Stimulated activated CD8-positive, alpha-beta memory T cell treated with anti-CD3 and anti-CD28 coated beads, Interleukin-15, amount 100 ng/mL, for 24 hours (primary cell): ENCODE data around the gene HPN.
A peak's percentile ranks its signal among the peaks of the same experiment; 100 is the strongest.
"Not testable (repeated sequence)": the region's sequence is repeated elsewhere in the genome, so short reads cannot be mapped to it uniquely, and the experiment has no call there.

Source experiments
- DNase-seq: peaks from one replicate; pipeline ENCODE4 v3.0.0-alpha.2; 2020; ENCODE audit warnings: low read depth

HPN gene

DNA sequence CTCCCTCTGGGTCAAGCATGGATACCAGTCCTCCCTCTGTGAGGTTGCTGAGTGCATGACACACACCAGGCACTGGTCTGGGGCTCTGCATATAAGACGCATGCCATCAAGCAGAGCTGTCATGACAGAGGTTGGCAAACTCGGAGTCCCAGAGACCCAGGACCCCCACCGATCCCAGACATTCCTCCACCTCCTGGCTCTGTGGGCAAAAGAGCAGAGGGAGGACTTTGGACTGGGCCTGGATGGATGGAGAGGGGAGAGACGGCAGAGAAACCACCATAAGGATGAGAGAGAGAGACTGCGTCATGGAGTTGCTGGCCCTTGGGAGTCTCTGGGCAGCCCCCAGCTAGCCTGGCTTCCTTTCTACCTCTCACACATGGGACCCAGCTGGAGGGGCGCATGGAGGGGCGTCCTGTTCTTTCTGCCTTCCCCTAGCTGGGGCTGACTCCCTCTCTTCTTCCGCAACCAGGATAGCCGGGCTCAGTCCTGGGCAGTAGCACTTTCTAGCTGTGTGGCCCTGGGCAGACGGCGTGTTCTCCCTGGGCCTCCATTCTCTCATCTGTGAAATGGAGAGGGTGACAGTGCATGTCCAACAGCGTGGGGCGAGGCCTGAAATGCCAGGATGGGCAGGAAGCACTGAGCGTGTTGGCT lies 1.6 kb downstream of the HPN start:
- DNase-seq = no peak

GRCh38 chr19:35043906-35044305 lies 2.4 kb downstream of the HPN start:
- DNase-seq = no peak

DNA sequence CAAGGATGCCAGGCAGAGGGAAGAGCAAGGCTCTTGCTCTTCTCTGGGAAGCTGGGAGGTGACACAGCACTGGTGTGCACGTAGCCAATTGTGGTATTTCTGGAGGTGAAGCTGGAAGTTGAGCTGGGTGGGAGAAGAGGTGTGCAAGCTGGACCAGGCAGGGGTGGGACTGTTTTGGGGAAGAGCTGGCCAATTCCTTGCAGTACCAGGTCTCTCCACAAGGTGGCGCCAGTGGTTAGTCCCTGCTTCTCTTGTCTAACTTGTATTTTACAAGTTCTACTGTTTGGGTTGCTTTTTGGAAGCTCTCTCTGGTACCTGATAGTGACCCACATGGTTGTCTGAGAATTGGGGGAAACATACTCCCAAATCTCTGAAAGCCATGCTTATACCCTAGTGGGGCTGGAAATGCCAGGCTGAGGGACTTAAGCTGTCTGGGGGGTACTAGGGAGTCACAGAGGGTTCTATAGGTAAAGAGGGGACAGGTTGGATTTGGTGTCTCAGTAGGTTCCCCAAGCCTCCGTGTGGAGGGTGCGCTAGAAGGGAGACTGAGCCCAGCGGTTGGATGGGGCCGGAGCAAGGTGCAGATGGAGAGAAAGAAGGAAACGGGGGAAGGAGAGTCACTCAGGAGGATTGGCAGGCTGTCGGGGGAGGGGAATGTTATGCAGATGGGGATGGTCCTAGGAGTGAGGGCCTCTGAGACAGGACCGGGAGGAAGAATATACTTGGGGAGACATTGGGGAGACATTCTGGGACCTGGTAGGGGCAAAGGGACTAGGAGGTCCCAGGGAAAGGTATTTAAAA lies 3.0 kb downstream of the HPN start:
- DNase-seq = peak; percentile 42

DNA sequence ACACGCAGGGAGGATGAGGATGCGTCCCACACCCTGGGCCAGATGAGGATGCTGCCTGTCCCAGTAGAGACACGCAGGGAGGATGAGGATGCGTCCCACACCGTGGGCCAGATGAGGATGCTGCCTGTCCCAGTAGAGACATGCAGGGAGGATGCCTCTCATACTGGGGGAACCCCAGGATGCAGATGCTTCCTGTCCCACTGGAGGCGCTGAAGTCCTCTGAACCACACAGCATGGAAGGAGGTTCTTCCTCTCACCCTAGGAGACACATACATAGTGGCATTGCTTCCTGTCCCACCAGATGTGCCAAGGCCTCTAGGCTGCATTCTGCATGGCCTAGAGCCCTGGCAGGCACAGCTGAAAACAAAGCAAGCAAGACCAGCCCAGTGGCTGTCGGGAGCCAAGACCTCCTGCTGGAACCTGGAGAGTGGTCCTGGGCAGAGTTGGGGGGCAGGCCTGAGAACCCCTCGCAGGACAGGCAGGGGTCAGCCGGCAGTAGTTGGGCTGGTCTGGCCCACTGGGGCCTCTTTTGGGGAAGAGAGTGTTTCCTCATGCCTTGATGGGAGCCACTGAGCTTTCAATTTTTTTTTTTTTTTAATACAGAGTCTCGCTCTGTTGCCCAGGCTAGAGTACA lies 4.3 kb downstream of the HPN start:
- DNase-seq = no peak

GRCh38 chr19:35046461-35046860 lies 4.9 kb downstream of the HPN start:
- no peak for DNase-seq

GRCh38 chr19:35048911-35049411 lies 7.4 kb downstream of the HPN start:
- no peak for DNase-seq

- no peak for DNase-seq
Observed at GRCh38 chr19:35049456-35049855, 7.9 kb downstream of the HPN start.

DNA sequence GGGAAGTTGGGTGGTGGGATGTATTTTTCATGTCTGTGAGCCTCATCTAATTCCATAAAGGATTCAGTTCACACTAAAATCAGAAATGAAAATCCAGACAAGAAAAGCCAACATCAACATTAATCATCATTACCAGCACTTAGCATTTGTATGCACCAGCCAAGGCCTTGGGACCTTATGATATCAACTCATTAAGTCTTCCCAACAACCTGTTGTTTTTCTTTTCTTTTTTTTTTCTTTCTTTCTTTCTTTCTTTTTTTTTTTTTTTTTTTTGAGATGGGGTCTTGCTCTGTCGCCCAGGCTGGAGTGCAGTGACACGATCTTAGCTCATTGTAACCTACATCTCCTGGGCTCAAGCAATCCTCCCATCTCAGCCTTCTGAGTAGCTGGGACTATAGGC lies 9.1 kb downstream of the HPN start:
- not testable (repeated sequence) for DNase-seq

DNA sequence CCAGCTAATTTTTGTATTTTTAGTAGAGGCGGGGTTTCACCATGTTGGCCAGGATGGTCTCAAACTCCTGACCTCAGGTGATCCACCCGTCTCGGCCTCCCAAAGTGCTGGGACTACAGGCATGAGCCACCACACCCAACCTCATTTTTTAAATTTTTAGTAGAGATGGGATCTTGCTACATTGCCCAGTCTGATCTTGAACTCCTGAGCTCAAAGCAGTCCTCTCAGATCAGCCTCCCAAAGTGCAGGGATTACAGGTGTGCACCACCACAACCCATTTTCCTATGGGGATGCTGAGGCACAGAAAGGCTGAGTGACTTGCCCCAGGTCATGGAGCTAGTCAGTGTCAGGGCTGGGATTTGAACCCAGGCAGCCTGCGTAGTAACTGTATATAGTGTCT lies 9.7 kb downstream of the HPN start:
- not testable (repeated sequence) for DNase-seq

DNA sequence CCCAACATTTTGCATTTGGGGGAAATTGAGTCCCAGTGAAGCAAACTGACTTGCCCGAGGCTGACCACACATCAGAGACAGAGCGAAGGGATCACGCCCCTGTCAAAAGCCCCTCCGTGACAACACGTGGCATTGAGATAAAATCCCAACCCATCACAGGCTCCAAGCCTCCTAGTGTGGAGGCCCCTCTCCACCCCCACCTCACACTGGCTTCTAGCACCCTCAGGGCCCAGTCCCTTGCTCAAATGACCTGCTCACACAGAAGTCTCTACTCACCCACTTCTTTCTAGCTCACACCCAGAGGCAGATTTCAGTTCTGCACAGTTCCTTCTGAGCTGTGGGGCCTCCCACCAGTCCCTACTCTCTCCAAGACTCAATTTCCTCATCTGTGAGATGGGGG lies 10.3 kb downstream of the HPN start:
- DNase-seq = no peak

GRCh38 chr19:35052599-35053190 lies 11.2 kb downstream of the HPN start:
- no peak for DNase-seq

- DNase-seq = no peak
Observed at GRCh38 chr19:35053667-35054293, 12.3 kb downstream of the HPN start.

- no peak for DNase-seq
Observed at GRCh38 chr19:35054626-35055025, 13.1 kb downstream of the HPN start.

GRCh38 chr19:35055715-35056179 lies 14.2 kb downstream of the HPN start:
- DNase-seq = no peak

GRCh38 chr19:35056513-35057063 lies 15.1 kb downstream of the HPN start:
- no peak for DNase-seq

DNA sequence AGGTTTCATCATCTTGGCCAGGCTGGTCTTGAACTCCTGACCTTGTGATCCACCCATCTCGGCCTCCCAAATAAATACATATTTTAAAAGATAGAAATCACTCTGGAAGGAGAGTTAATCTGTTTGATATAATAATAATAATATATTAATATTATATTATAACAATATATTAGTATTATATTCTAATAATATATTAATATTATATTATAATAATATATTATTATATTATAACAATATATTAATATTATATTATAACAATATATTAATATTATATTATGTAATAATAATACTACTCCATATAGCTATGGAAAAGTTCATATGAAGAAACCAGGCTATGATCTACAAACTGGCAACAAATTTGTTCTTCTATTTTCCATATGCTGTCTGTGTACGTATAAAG lies 16.8 kb downstream of the HPN start:
- DNase-seq = no peak

GRCh38 chr19:35059006-35059798 lies 17.7 kb downstream of the HPN start:
- no peak for DNase-seq

GRCh38 chr19:35059799-35060091 lies 18.2 kb downstream of the HPN start:
- no peak for DNase-seq

DNA sequence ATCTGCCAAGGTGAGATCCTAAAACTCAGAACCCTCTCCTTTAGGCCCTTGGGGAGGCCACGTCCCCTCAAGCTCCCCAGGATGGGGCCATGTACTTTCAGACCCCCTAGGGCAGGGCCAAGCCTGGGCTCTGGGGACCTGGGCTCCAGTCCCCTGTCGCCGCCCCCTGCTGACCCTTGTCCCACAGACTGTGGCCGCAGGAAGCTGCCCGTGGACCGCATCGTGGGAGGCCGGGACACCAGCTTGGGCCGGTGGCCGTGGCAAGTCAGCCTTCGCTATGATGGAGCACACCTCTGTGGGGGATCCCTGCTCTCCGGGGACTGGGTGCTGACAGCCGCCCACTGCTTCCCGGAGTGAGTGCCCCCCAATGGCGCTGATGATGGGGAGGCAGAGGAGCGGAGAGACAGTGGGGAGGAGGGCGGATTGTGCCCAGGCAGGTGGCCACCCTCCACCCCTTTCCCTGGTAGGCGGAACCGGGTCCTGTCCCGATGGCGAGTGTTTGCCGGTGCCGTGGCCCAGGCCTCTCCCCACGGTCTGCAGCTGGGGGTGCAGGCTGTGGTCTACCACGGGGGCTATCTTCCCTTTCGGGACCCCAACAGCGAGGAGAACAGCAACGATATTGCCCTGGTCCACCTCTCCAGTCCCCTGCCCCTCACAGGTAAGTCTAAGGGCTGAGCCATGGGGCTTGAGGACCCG lies 18.8 kb downstream of the HPN start:
- DNase-seq = no peak

DNA sequence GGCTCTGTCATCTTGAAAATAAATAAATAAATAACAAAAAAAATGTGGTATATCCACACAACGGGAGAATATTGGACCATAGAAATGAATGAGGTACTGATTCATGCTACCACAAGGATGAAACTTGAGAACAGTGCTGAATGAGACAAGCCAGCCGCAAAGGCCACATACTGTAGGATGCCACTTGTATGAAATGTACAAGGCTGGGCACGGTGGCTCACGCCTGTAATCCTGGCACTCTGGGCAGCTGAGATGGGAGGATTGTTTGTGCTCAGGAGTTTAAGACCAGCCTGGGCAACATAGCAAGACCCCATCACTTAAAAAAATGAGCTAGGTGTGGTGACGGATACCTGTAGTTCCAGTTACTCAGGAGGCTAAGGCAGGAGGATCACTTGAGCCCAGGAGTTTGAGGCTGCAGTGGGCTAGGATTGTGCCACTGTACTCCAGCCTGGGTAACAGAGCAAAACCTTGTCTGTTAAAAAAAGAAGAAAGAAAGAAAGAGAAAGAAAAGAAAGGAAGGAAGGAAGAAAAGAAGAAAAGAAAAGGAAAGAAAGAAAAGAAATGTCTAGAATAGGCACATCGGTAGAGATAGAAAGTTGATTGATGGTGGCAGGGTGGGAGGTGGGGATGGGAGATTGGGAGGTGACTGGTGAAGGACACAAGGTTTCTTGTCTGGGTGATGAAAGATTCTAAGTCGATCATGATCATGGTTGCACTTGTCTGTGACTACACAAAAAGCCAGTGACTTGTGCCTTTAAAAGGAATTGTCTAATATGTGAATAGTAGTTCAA lies 20.3 kb downstream of the HPN start:
- no peak for DNase-seq
